Activated CD4-positive, alpha-beta T cell treated with anti-CD3 and anti-CD28 coated beads, Interleukin-2, amount 50 U/mL, for 16 hours (primary cell): Measurements from ENCODE around the gene GANAB.
A peak's percentile ranks its signal among the peaks of the same experiment; 100 is the strongest.
"Not testable (repeated sequence)": the region's sequence is repeated elsewhere in the genome, so short reads cannot be mapped to it uniquely, and the experiment has no call there.

ENCODE experiments used
- DNase-seq: peaks from one replicate; pipeline ENCODE4 v3.0.0-alpha.2; 2020

Gene GANAB

DNA sequence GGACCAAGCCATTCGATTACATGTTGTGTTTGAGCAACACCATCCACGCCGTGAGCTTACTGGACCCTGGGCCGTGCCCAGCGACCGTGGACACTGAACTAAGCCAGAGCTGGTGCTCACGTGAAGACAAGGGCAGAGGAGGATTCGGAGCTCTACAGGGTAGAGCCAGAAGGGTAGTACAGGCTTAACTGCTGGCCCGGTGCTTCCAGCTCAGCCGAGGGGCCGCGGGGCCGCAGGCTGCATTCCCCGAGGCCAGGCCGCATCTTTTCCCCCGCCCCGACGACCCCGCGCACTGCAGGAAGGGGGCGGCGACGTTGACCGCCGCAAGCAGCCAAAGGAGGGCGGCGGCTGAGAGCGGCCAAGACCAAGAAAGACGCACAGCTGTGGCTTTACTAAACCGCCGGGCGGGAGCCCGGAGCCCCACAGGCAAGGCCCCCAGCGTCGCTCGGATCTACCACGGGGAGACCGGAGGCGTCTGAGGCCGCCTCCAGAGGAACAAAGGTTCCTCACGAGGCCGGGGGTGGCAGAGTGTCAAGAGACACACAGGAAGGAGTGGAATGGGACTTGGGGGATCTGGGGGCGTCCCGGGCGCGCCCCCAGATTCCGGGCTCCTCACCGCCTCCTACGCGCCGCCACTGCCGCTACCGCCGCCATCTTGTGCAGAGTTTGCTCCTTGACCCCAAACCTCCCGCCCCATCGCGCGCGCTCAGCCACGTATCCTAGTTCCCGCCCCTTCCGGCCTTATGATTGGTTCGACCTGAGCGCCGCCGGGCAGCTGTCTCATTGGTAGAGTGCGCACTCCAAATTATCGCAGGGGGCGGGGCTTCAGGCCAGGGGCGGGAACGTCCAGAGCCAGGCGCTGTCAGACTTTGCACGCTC lies at the start of gene GANAB:
GANAB (minus strand) TSS at position 668 of the 879 bp plus-strand sequence; CDS start at position 654, 14 bp downstream.
- DNase-seq = peak; percentile 100

DNA sequence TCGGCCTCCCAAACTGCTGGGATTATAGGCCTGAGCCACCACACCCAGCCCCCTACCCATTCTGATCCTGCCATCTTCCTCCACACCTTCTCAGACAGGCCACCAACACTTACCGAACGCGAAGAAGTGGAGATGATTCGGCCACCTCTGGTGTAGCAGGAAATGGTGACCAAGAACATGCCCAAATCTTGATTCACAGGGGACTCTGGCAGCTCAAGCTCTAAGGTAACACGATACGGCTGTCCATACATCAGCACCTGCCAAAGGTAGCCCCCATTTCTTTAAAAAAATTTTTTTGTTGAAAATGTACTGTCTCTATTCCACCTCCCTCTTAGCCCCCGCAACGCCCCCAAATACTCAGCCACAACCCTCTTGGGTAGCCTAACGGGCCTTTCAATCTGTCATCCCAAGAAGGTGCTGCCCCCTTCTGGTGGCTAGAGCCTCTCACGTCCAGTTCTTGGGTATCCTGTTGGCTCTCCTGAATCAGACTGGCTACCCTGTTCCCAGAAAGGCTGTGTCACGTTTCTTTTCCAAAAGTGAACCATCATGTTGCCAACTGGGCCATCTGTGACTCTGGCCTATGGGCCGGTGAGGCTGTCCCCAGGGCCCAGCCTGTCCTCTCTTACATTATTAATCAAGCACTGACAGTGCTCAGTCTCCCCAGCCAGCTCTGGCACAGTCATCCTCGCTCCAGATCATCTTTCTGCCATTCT lies 48.2 kb upstream of the GANAB start:
- DNase-seq = peak; percentile 77

DNA sequence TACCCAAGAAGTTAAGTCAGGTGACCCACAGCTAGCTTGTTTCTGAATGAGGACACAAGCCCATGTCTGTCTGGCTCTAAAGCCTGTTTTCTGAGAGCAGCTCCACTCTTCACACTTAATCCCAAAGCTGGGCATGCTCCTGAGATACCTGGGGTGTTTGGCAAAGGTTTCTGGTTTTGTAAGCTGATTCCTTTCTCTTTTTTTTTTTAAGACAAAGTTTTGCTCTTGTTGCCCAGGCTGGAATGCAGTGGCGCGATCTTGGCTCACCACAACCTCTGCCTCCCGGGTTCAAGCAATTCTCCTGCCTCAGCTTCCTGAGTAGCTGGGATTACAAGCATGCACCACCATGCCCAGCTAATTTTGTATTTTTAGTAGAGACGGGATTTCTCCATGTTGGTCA lies 47.2 kb upstream of the GANAB start:
- not testable (repeated sequence) for DNase-seq

DNA sequence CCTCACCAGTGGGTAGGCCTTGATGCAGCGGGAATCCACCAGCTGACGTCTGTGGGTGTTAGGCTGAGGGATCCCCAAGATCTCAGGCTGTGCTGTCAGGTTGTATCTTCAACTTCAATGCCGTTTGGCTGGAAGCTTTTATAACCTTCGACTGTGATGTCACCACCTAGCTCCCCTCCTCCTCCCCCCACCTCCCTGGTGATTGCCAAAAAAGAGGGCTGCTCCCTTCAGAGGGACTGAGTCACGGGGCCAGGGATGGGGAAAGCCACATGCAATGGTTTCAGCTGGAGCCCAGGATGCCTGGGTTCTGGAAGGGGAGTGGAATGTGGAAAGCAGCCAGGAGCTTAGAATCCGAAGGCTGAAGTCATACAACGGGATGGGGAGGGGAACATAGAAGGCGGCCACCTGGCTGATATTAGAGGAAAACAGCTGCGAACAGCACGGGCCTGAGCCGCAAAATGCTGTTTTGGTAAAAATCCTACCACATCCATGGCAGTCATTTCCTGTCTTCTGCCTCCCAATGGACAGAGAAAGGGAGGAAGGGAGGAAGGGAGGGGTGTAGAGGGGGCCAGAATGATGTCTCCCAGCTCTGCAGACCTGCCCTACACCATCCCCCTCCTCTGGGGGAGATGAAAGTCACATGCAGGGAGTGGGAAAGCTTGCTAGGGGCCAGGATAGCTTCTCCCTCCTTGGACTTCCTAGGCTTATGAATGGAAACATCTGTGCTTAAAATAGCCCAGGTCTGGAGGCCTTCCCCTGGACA lies 43.2 kb upstream of the GANAB start, which contains the start of gene LRRN4CL:
LRRN4CL (minus strand) TSS at position 110 of the 763 bp plus-strand sequence. CDS start 1,022 bp downstream, outside the sequence.
- DNase-seq = no peak

DNA sequence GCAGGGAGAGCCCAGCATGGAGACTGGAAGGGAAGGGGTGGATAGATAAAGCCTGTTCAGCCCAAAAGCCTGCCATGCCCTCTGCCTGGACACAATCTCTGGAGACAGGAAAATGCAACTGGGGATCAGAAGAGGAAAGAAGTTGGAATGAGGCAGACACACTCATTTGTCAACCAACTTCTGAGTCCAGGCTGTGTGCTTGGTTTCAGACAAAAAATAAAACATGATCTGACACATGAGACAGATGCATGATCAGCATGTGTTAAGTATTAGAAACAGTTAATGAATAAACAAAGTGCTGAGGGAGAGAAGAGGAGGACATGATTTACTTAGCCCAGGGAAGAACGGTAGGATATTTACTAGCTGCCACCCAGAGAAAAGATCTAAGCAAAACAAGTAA lies 42.1 kb upstream of the GANAB start:
- DNase-seq = no peak

DNA sequence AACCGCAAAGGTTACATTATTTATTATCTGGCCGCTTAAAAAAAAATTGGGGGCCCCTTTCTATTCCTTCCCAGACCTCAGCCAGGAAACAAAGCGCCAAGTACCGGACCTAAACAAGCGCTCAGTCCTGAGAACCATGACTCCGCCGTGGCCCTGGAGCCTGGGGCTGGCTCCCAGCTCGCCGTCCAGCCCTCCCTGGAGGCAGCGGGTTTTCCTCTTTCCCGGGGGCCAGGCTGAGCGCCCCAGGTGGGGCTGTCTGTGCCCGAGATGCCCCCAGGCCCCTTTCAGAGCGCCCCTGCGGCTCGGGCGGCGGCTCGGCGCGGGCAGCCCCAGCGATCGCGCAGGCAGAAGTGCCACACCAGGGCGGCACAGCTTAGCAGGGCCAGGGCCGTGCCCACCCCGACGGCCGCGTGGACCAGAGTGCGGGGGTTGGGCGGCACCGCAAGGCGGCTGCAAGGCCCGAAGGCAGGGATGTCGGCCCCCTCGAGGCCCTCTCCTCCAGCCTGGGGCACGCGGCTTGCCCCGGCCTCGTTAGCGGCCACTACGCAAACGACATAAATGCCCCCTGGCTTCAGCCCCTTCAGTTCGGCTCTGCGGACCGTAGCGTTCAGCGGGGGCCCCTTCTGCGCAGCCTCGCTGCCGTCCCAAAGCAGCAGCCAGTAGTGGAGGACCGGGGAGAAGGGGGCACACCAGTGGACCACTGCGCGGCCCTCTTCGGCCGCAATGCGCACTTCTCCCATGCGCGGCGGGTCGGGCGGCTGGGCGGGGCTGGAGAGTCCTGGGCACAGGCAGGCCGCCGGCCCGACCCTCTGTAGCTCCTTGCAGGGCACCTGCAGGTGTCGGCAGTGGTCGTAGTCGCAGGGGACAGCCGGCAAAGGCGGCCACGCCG lies 41.3 kb upstream of the GANAB start:
- DNase-seq = no peak

DNA sequence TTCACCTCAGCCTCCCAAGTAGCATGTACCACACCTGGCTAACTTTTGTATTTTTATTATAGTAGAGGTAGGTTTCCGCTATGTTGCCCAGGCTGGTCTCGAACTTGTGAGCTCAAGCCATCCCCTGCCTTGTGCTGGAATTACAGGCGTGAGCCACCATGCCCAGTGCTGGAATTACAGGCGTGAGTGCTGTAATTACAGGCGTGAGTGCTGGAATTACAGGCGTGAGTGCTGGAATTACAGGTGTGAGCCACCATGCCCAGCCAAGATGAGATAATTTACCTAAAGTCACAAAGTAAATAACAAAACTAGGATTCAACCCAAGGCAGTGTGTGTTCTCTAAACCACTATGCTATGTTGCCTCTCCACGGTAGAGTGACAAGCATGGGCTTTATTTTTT lies 36.1 kb upstream of the GANAB start:
- no peak for DNase-seq

DNA sequence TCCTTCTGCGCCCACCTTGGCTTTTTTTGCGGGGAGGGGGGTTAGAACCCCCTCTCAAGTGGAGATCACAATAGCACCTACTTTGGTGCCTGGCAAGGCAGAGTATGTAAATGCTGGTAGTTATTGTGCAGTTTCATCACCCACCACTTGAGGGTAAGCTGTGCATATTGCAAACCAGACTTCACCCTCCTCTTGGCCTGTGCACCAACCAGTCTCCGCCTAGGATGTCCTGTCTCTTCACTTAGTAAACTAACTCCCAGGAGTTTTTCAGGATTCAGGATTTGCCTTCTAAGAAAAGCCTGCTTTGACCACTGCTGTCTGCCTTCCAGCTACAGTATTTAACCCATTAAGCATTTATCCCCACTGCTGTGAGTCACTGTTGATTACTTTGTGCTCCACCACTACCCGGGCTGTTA lies 34.4 kb upstream of the GANAB start:
- DNase-seq = peak; percentile 66

DNA sequence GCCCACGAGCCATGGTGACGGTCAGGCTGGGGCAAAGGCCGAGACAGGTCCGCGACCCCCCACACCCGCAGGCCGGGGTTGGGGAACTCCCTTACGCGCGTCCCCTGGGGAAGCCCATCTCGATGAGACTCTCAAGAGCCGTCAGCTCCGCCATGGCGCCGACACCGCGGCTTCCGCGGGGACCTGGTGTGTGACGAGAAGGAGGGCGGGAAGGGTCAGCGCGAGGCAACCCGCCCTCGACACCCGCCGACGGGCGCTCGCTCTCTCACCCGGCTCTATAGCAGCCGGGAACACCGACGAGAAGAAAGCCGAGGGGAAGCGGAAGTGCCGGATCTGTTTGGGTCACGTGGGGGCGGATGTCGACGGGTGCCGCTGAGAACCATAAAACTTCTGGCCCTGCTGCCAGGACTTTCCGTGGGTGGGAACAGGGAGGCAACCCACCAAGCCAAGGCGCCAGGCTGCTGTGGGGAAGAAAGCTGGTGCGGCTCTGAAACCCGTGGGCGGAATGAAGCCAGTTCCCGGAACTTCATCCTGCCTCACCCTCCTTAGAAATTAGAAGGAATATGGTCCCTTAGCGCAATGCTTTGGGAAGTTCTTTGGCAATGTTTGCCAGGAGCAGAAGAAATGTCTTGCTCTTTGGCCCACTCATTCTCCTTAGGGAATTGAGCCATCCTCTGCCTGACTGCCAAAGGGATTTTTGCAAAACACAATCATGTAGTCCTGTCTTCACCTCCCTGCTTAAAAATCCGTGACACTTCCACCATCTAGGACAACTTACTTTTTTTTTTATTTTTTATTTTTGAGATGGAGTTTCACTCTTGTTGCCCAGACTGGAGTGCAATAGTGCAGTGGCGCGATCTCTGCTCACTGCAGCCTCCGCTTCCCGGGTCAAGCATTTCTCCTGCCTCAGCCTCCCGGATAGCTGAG lies 32.6 kb upstream of the GANAB start, which contains the start of gene UBXN1:
UBXN1 (minus strand) TSS at position 304 of the 927 bp plus-strand sequence; CDS start at position 154, 150 bp downstream.
- DNase-seq = peak; percentile 89

DNA sequence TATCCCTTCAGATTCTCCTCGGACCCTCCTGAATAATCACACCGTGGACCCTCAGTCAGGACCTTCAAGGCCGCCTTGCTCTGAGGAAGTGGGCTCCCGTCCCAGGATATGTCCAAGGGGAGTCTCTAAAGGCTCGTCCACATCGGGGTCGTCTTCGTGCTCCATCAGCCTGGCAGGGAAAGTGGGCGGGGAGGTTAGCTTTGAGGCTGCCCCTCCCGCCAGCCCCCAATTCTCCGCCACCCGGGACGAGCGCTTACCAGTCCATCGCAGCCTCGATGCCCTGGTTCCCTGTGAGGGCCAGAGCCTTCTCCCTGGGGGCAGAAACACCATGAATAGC lies 32.0 kb upstream of the GANAB start:
- no peak for DNase-seq

DNA sequence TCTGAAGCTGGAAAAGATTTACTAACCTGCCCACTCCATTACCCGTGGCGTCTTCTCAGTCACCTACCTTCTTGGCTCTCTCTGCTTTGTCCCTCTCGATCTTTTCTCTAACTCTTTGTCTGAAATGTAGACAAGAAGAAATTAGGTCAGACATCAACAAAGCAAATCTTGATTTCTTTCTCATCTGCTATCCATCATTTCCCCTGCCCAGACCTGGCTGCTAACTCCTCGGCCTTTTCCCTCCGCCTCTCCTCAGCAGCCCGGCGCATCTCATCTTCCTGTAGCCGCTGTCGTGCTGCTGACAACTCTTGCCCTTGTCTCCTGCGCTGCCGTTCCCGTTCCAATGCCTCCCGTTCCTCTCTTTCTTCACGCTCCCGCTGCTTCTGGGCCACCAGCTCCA lies 31.3 kb upstream of the GANAB start:
- DNase-seq = no peak

DNA sequence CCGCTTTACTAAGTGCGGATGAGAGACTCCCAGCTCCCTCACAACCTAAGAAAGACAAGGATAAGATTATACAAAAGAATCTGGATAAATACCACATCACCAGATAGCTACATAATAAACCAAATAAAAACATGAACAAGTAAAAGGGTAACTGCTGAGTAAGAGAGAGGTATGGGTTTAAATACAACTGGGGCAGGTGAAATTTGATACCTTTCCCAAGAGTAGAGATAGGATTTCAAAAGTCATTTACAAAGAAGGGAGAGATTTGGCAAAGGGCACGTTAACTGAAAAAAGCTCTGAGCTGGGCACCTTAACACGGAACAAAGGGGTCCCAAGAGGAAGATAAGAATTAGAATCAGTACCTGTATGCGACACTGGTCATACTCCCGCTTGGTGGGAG lies 30.7 kb upstream of the GANAB start:
- no peak for DNase-seq

DNA sequence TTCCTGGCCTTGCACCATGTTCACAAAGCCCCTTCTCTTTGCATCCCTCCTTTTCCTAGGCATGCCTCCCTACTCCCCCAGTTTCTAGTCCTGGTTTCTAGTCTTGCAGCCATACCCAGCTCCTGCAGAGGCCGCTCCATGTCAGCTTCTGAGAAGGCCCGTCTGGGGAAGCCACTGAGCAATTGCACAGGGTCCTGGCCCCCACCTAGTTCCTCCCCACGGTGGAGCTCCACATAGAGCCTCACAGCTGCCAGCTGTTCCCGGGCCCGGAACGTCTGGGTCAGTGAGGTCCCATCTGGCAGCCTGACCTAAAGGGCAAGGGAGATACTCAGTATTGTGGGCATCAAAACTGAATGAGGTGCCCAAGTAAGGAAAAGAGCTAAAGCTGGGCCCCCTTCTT lies 30.3 kb upstream of the GANAB start:
- no peak for DNase-seq

DNA sequence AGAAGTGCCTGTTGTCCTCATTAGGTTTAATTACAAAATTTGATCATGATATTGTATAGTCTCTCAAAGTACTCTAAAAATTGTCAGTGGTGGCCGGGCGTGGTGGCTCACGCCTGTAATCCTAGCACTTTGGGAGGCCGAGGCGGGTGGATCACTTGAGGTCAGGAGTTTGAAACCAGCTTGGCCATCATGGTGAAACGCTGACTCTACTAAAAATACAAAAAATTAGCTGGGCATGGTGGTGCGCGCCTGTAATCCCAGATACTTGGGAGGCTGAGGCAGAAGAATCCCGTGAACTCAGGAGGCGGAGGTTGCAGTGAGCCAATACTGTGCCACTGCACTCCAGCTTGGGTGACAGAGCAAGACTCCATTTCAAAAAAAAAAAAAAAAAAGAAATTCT lies 29.0 kb upstream of the GANAB start:
- DNase-seq = not testable (repeated sequence)

DNA sequence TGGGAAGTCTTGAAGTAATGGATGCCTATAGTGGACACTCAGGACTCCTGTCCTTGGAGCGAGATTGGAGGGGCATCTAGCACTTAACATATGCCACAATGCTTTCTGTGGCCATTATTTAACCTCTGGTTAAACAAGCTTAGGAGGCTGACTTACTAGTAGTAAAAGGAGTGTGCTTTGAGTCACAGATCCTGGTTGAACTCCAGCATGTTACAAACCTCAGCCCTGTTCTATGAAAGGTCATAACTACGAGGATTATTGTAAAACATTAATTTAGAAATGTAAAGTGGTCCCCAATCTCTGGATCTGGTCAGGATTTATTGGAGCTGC lies 26.7 kb upstream of the GANAB start:
- DNase-seq = no peak

DNA sequence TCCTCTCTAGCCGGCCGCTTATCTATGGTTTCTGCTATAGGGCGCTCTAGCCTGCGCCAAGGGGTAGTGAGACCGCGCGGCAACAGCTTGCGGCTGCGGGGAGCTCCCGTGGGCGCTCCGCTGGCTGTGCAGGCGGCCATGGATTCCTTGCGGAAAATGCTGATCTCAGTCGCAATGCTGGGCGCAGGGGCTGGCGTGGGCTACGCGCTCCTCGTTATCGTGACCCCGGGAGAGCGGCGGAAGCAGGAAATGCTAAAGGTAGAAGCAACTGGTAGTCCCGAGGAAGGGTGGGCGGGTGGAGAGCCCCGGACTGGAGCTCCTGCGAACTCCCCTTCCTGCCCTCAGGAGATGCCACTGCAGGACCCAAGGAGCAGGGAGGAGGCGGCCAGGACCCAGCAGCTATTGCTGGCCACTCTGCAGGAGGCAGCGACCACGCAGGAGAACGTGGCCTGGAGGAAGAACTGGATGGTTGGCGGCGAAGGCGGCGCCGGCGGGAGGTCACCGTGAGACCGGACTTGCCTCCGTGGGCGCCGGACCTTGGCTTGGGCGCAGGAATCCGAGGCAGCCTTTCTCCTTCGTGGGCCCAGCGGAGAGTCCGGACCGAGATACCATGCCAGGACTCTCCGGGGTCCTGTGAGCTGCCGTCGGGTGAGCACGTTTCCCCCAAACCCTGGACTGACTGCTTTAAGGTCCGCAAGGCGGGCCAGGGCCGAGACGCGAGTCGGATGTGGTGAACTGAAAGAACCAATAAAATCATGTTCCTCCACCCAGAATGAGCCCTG lies 25.4 kb upstream of the GANAB start, which contains the start of the genes LBHD1 and UQCC3:
LBHD1 (minus strand) TSS at position 660 of the 782 bp plus-strand sequence. CDS start 2,236 bp downstream, outside the sequence.
UQCC3 (plus strand) TSS at position 66 of the 782 bp plus-strand sequence; CDS start at position 139, 73 bp downstream.
- DNase-seq = peak; percentile 96

DNA sequence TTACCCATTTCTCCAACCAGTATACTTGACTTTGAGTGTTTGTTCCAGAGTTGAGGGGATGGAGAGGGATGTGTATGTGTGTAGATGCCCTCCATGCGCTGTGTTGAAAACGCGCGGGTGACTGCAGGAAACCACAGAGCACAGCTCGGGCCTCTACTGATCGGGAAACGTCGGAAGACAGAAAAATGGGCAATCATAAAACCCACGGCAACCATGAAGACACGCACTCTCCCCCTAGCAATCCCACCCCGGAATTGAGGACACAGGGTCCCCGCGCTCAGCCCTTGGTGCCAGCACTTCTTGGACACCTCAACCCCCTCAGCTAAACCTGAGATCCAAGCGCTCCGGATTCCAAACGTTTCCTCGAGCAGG lies 24.8 kb upstream of the GANAB start:
- DNase-seq = no peak

DNA sequence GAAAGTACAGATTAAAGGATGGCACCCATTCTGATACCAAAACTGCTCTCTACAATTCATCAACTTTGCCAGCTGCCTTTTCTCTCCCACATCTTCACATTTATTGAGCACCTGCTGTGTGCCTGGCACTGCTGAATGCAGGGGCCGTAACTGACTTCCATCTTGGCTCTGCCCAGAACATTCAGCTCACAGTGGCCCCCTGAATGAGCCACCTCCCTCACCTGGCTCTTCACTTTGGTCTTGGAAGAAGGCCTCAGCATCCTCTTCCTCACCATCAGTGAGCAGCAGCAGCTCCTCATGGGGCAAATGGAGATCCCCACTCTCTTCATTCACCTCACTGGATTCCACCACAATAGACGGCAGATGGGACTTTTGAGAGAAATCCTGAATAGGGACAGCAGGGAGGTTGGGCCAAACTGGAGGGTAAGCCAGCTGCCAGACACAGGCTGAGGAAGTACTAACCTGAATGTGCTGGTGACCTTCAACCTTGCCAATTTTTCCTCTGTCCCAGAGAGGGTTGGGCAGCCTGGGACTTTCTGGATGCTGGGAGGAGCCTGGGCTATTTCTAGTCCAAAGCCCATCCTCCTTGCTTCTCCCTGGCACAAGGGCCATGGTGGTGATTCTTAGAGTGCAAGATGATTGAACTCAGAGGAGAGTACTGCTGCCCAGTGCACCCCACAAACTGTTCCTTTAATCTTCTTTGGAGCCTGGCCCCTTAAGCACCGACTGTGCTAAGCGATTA lies 23.2 kb upstream of the GANAB start:
- peak; percentile 9 for DNase-seq

DNA sequence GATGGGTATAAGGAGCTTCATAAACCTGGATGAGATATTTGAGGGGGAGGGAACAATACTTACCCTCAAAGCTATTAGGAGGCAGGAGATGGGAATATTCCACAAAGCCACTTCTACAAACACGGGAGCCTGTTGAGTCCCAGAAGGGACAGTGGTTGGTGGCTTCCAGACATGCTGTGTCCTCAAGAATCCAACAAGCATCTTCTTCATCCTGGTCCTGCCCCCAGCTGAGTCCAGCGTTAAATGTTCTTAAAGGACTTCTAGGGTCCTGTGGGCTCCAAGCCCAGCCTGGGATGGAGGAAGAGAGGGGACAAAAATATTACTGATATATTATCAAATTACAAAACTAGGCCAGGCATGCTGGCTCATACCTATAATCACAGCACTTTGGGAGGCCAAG lies 21.0 kb upstream of the GANAB start:
- no peak for DNase-seq
